ENCODE results near the gene BBX. TPM values are rescaled to one million over a fixed set of nuclear protein-coding genes. Genes with fewer than 3 reads are reported as not detected.

The BBX gene
- total and polyA plus RNA-seq, 2 of the 13 experiments (the other 11 are each of a cell fraction or from before 2014, with no cell fraction given), result 13.7 to 23.2 TPM

- TF ChIP-seq, protein P1, sequence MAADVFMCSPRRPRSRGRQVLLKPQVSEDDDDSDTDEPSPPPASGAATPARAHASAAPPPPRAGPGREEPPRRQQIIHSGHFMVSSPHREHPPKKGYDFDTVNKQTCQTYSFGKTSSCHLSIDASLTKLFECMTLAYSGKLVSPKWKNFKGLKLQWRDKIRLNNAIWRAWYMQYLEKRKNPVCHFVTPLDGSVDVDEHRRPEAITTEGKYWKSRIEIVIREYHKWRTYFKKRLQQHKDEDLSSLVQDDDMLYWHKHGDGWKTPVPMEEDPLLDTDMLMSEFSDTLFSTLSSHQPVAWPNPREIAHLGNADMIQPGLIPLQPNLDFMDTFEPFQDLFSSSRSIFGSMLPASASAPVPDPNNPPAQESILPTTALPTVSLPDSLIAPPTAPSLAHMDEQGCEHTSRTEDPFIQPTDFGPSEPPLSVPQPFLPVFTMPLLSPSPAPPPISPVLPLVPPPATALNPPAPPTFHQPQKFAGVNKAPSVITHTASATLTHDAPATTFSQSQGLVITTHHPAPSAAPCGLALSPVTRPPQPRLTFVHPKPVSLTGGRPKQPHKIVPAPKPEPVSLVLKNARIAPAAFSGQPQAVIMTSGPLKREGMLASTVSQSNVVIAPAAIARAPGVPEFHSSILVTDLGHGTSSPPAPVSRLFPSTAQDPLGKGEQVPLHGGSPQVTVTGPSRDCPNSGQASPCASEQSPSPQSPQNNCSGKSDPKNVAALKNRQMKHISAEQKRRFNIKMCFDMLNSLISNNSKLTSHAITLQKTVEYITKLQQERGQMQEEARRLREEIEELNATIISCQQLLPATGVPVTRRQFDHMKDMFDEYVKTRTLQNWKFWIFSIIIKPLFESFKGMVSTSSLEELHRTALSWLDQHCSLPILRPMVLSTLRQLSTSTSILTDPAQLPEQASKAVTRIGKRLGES (CRISPR knock-in tag; IDR thresholded peaks at IDR 0.05; ENCODE audit: borderline replicate concordance), result no peak
- no peak for TF ChIP-seq CAMTA2 (CRISPR knock-in tag; IDR thresholded peaks at IDR 0.05; ENCODE audit: borderline replicate concordance)
- no peak for TF ChIP-seq NFE2 (CRISPR knock-in tag; IDR thresholded peaks at IDR 0.05)
- no peak for TF ChIP-seq ZNF160 (CRISPR knock-in tag; IDR thresholded peaks at IDR 0.05)
- TF ChIP-seq ZNF10 (CRISPR knock-in tag; IDR thresholded peaks at IDR 0.05; ENCODE audit: borderline replicate concordance, low read depth), result no peak
- peak; percentile 30; the same call in 1 of the 2 replicates for TF ChIP-seq HOMEZ (CRISPR knock-in tag; IDR thresholded peaks at IDR 0.05; ENCODE audit: low read depth)
- no peak for TF ChIP-seq SCMH1 (CRISPR knock-in tag; IDR thresholded peaks at IDR 0.05; ENCODE audit: borderline replicate concordance)
- TF ChIP-seq CBX2 (IDR thresholded peaks at IDR 0.05; ENCODE audit: low read depth, low read length), result no peak
- TF ChIP-seq CBX2 (CRISPR knock-in tag; IDR thresholded peaks at IDR 0.05; ENCODE audit: low read depth), result no peak
- no peak for TF ChIP-seq SIX4 (CRISPR knock-in tag; IDR thresholded peaks at IDR 0.05)
- TF ChIP-seq ZBED4 (CRISPR knock-in tag; IDR thresholded peaks at IDR 0.05; ENCODE audit: borderline replicate concordance), result peak; percentile 41; the same call in 1 of the 2 replicates
- peak; percentile 69; the same call in 1 of the 2 replicates for TF ChIP-seq POGZ (CRISPR knock-in tag; IDR thresholded peaks at IDR 0.05)
- peak; percentile 61 for TF ChIP-seq GATAD2A (CRISPR knock-in tag; IDR thresholded peaks at IDR 0.05)
- TF ChIP-seq ZNF530 (CRISPR knock-in tag; IDR thresholded peaks at IDR 0.05; ENCODE audit: low read depth), result no peak
- no peak for TF ChIP-seq ZBTB21 (CRISPR knock-in tag; IDR thresholded peaks at IDR 0.05)
- no peak for TF ChIP-seq ZNF564 (CRISPR knock-in tag; IDR thresholded peaks at IDR 0.05)
- no peak for TF ChIP-seq RARG (CRISPR knock-in tag; IDR thresholded peaks at IDR 0.05; ENCODE audit: low read depth)
- no peak for TF ChIP-seq JUNB (CRISPR knock-in tag; IDR thresholded peaks at IDR 0.05; ENCODE audit: borderline replicate concordance)
- TF ChIP-seq SP2 (CRISPR knock-in tag; IDR thresholded peaks at IDR 0.05), result no peak
- no peak for TF ChIP-seq ZNF709 (CRISPR knock-in tag; IDR thresholded peaks at IDR 0.05)
- TF ChIP-seq ZIK1 (CRISPR knock-in tag; IDR thresholded peaks at IDR 0.05; ENCODE audit: borderline replicate concordance, low read depth), result no peak
- no peak for TF ChIP-seq NCOA2 (CRISPR knock-in tag; IDR thresholded peaks at IDR 0.05)
- no peak; the same call in 1 of the 2 replicates for TF ChIP-seq ZNF556 (CRISPR knock-in tag; IDR thresholded peaks at IDR 0.05; ENCODE audit: borderline replicate concordance)
These were observed 76.4 kb downstream of the BBX start (continued) for GRCh38 chr3:107598926-107599771.
